Measurements from ENCODE around the gene CCDC93. TPM values are rescaled to one million over a fixed set of nuclear protein-coding genes. Genes with fewer than 3 reads are reported as not detected.

The CCDC93 gene
- total RNA-seq, 1 experiment from 2014 or later, result 27.2 TPM

- no TSS peak for BruUV-seq (replicated peaks)
- Histone ChIP-seq H3K27me3 (replicated peaks; ENCODE audit: insufficient read depth, low read depth, low read length, poor library complexity) (no peaks in the 10 kb centered on the region), H3K9me3 (ENCODE audit: low read depth, low read length, poor library complexity, severe bottlenecking) (no peaks in the 10 kb centered on the region), H3K27ac (ENCODE audit: low read depth, low read length, poor library complexity, severe bottlenecking) (no peak overlapping the region), H3K36me3 (ENCODE audit: insufficient read depth, low read length, poor library complexity, severe bottlenecking) (peaks cover 5% of the 10 kb centered on the region), H3K4me1 (ENCODE audit: insufficient read depth, low read length, poor library complexity, severe bottlenecking) (no peaks in the 10 kb centered on the region), H3K4me3 (ENCODE audit: low read depth, low read length, poor library complexity, severe bottlenecking) (no peak overlapping the region)
- ChIA-PET POLR2A (ENCODE audit: low non-redundant PET) (no interaction called here), CTCF (no interaction called here)
- no peak for DNase-seq (ENCODE audit: low spot score)
- TF ChIP-seq CTCF (conservative IDR thresholded peaks at IDR 0.05; ENCODE audit: low read depth, low read length) (no peak), EZH2 (IDR thresholded peaks at IDR 0.05; ENCODE audit: borderline replicate concordance, low read depth, low read length, poor library complexity, severe bottlenecking) (no peak)
- intact Hi-C loops (cut with micrococcal nuclease; ENCODE audit: unreplicated experiment), result no loop called here
These were observed 45.1 kb downstream of the CCDC93 start for GRCh38 chr2:117968722-117969121.

GRCh38 chr2:117967977-117968718 lies 45.7 kb downstream of the CCDC93 start:
- Histone ChIP-seq H3K9me3 (ENCODE audit: low read depth, low read length, poor library complexity, severe bottlenecking) (no peaks in the 10 kb centered on the region), H3K4me3 (ENCODE audit: low read depth, low read length, poor library complexity, severe bottlenecking) (no peak overlapping the region), H3K27ac (ENCODE audit: low read depth, low read length, poor library complexity, severe bottlenecking) (no peak overlapping the region), H3K4me1 (ENCODE audit: insufficient read depth, low read length, poor library complexity, severe bottlenecking) (no peaks in the 10 kb centered on the region), H3K27me3 (replicated peaks; ENCODE audit: insufficient read depth, low read depth, low read length, poor library complexity) (no peaks in the 10 kb centered on the region), H3K36me3 (ENCODE audit: insufficient read depth, low read length, poor library complexity, severe bottlenecking) (peaks cover 5% of the 10 kb centered on the region)
- ChIA-PET CTCF (interaction anchor here (1.1 kb wide), 1 partner anchor 35 kb away, joined by 3 read pairs; no protein-coding TSS in a partner anchor), POLR2A (ENCODE audit: low non-redundant PET) (no interaction called here)
- no TSS peak for BruUV-seq (replicated peaks)
- TF ChIP-seq EZH2 (IDR thresholded peaks at IDR 0.05; ENCODE audit: borderline replicate concordance, low read depth, low read length, poor library complexity, severe bottlenecking) (no peak), CTCF (conservative IDR thresholded peaks at IDR 0.05; ENCODE audit: low read depth, low read length) (no peak)
- DNase-seq (ENCODE audit: low spot score), result no peak
- intact Hi-C loops (cut with micrococcal nuclease; ENCODE audit: unreplicated experiment), result no loop called here

- intact Hi-C loops (cut with micrococcal nuclease; ENCODE audit: unreplicated experiment), result no loop called here
- Histone ChIP-seq H3K9me3 (ENCODE audit: low read depth, low read length, poor library complexity, severe bottlenecking) (no peaks in the 10 kb centered on the region), H3K4me3 (ENCODE audit: low read depth, low read length, poor library complexity, severe bottlenecking) (no peak overlapping the region), H3K36me3 (ENCODE audit: insufficient read depth, low read length, poor library complexity, severe bottlenecking) (peaks cover 1% of the 10 kb centered on the region), H3K27ac (ENCODE audit: low read depth, low read length, poor library complexity, severe bottlenecking) (no peak overlapping the region), H3K4me1 (ENCODE audit: insufficient read depth, low read length, poor library complexity, severe bottlenecking) (no peaks in the 10 kb centered on the region), H3K27me3 (replicated peaks; ENCODE audit: insufficient read depth, low read depth, low read length, poor library complexity) (no peaks in the 10 kb centered on the region)
- BruUV-seq (replicated peaks), result no TSS peak
- TF ChIP-seq EZH2 (IDR thresholded peaks at IDR 0.05; ENCODE audit: borderline replicate concordance, low read depth, low read length, poor library complexity, severe bottlenecking), result no peak
- no peak for TF ChIP-seq CTCF (conservative IDR thresholded peaks at IDR 0.05; ENCODE audit: low read depth, low read length)
- CTCF ChIA-PET, result no interaction called here
- POLR2A ChIA-PET (ENCODE audit: low non-redundant PET), result no interaction called here
- DNase-seq (ENCODE audit: low spot score), result no peak
These were observed 50.4 kb downstream of the CCDC93 start for GRCh38 chr2:117963446-117963845.

Data from A673 (cell line).